Smooth muscle cell (in vitro differentiated cells): Measurements from ENCODE around the gene SLC25A24. TPM values are rescaled to one million over a fixed set of nuclear protein-coding genes. Genes with fewer than 3 reads are reported as not detected.
"Not testable (repeated sequence)": the region's sequence is repeated elsewhere in the genome, so short reads cannot be mapped to it uniquely, and the experiment has no call there.

Experiments used
- DNase-seq: peaks from one replicate; lab custom pipeline; 2025; ENCODE audit not compliant: unreplicated experiment; lab: John Stamatoyannopoulos, UW
- H2AFZ ChIP-seq: fragments of 200-600 bp; sonication (generic); 2 replicates; pipeline ENCODE4 v1.6.0; 2016; ENCODE audit warnings: antibody characterized with exemption, low read depth, mild to moderate bottlenecking
- H3F3A ChIP-seq: fragments of 200-600 bp; sonication (generic); 2 replicates; pipeline ENCODE4 v1.6.0; 2017; ENCODE audit warnings: antibody characterized with exemption, low read depth
- H3K27ac ChIP-seq: fragments of 200-600 bp; sonication (generic); 2 replicates; pipeline ENCODE4 v1.5.1; 2016; ENCODE audit warnings: low read depth, mild to moderate bottlenecking
- H3K27me3 ChIP-seq: fragments of 200-600 bp; sonication (generic); 2 replicates; pipeline ENCODE4 v1.6.1; 2016; ENCODE audit warnings: low read depth, mild to moderate bottlenecking
- H3K36me3 ChIP-seq: fragments of 200-600 bp; sonication (generic); 2 replicates; pipeline ENCODE4 v1.5.1; 2016; ENCODE audit warnings: low read depth
- H3K4me1 ChIP-seq: fragments of 200-600 bp; sonication (generic); 2 replicates; pipeline ENCODE4 v1.5.1; 2016; ENCODE audit warnings: low read depth
- H3K4me2 ChIP-seq: fragments of 200-600 bp; sonication (generic); 2 replicates; pipeline ENCODE4 v1.6.0; 2016; ENCODE audit warnings: mild to moderate bottlenecking
- H3K4me3 ChIP-seq: fragments of 200-600 bp; sonication (generic); 2 replicates; pipeline ENCODE4 v1.5.1; 2016; ENCODE audit warnings: mild to moderate bottlenecking
- H3K79me2 ChIP-seq: fragments of 200-600 bp; sonication (generic); 2 replicates; pipeline ENCODE4 v1.6.0; 2016; ENCODE audit warnings: low read depth, mild to moderate bottlenecking
- H3K9ac ChIP-seq: fragments of 200-600 bp; sonication (generic); 2 replicates; pipeline ENCODE4 v1.6.0; 2016; ENCODE audit warnings: low read depth
- H3K9me3 ChIP-seq: fragments of 200-600 bp; sonication (generic); replicated peaks from 2 replicates; pipeline ENCODE4 v1.5.1; 2016; ENCODE audit warnings: low read depth
- H4K20me1 ChIP-seq: fragments of 200-600 bp; sonication (generic); 2 replicates; pipeline ENCODE4 v1.6.0; 2016; ENCODE audit warnings: low read depth
- CTCF ChIP-seq: fragments of 200-600 bp; sonication (generic); IDR thresholded peaks from 2 replicates; pipeline ENCODE4 v1.5.1; 2017; ENCODE audit warnings: borderline replicate concordance, mild to moderate bottlenecking, antibody characterized with exemption; ENCODE audit not compliant: insufficient read depth, poor library complexity, severe bottlenecking
- WGBS: methylation state at CpG from one replicate; pipeline ENCODE4 v1.1.7; 2016; ENCODE audit warnings: low lambda C conversion rate; 5-methylcytosine and 5-hydroxymethylcytosine counted together
- polyA plus RNA-seq: library from polyadenylated mRNA; unstranded; fragments of >200 nt; fragmentation: Nextera tagmentation; extraction: Ambion mirVana; gene quantifications from 2 replicates; pipeline ENCODE4 v1.2.1, GENCODE V29; 2016
- total RNA-seq: library from RNA; depleted of rRNA; stranded (reverse); fragments of >200 nt; gene quantifications from 2 replicates; pipeline ENCODE4 v1.2.3, GENCODE V29; 2014

SLC25A24 gene
- total and polyA plus RNA-seq, 2 experiments from 2014 or later, result 30.8 to 69.9 TPM

DNA sequence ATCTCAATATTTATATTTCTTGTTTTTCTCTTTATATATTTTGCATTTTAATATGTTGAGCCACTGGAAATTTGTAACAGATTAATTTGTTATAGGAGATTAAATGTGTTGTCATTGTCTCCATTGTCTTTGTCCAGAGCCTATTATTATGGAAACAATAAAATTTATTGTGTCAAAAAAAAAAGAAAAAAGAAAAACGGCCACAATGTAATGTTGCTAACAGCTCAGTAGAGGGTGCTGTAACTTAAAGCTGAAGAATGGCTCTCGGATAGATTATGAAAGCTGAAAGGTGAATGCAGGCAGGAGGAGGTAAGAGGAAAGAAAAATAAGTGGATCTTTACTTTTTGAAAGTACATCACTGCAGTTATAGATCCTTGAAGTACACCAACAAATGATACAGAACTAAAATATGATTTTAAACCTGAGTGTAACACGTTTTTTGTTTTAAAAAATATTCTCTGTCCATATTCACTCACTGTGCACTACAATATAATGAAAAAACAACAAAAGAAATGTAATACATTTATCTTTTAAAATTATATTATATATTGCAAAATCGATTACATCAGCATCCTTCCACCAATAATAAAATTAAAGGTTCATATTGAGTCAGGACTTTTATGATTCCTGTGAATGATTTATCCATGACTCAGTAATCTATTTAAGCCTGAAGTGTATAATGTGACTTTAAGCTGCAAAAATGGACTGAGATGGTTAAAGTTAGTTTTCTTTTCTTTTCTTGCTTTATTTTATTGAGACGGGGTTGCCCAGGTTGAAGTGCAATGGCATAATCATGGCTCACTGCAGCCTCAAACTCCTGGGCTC lies 14.7 kb upstream of the SLC25A24 start:
- H3K4me3 ChIP-seq, DNase-seq, H3K27me3 ChIP-seq, H3K4me1 ChIP-seq, H2AFZ ChIP-seq, H3K27ac ChIP-seq, H3K36me3 ChIP-seq, H3K9me3 ChIP-seq, H3F3A ChIP-seq, H4K20me1 ChIP-seq, H3K9ac ChIP-seq, H3K79me2 ChIP-seq: not testable (repeated sequence)
- peak overlapping the region; percentile 54 for H3K4me2 ChIP-seq
- peak; percentile 68 for TF ChIP-seq CTCF
- 7% methylated on average over 4 of the region's 5 CpGs for WGBS

GRCh38 chr1:108211014-108211413 lies 10.9 kb upstream of the SLC25A24 start:
- no peak overlapping the region for H3K4me3 ChIP-seq
- H2AFZ ChIP-seq, result no peak overlapping the region
- no peaks in the 10 kb centered on the region for H3K79me2 ChIP-seq
- H3K4me1 ChIP-seq, result peaks cover 4% of the 10 kb centered on the region
- no peak overlapping the region for H3K4me2 ChIP-seq
- no peak overlapping the region for H3K9ac ChIP-seq
- WGBS, result 97% methylated on average over 1 of the region's 1 CpG
- H3K36me3 ChIP-seq, result no peaks in the 10 kb centered on the region
- no peak for TF ChIP-seq CTCF
- no peak for DNase-seq
- no peaks in the 10 kb centered on the region for H3F3A ChIP-seq
- no peaks in the 10 kb centered on the region for H3K27me3 ChIP-seq
- H4K20me1 ChIP-seq, result no peaks in the 10 kb centered on the region
- H3K9me3 ChIP-seq, result no peaks in the 10 kb centered on the region
- no peak overlapping the region for H3K27ac ChIP-seq

GRCh38 chr1:108209456-108210108 lies 9.4 kb upstream of the SLC25A24 start:
- H3K79me2 ChIP-seq, result no peaks in the 10 kb centered on the region
- peak overlapping the region; percentile 73 for H2AFZ ChIP-seq
- no peaks in the 10 kb centered on the region for H3K9me3 ChIP-seq
- no peak for TF ChIP-seq CTCF
- 79% methylated on average over 11 of the region's 11 CpGs for WGBS
- DNase-seq, result no peak
- no peaks in the 10 kb centered on the region for H3K36me3 ChIP-seq
- H3F3A ChIP-seq, result no peaks in the 10 kb centered on the region
- H3K9ac ChIP-seq, result no peak overlapping the region
- no peak overlapping the region for H3K4me3 ChIP-seq
- H3K4me2 ChIP-seq, result no peak overlapping the region
- no peaks in the 10 kb centered on the region for H3K4me1 ChIP-seq
- H3K27me3 ChIP-seq, result no peaks in the 10 kb centered on the region
- H4K20me1 ChIP-seq, result no peaks in the 10 kb centered on the region
- no peak overlapping the region for H3K27ac ChIP-seq
